Colon (tissue), 2 donors: Measurements from ENCODE around the gene HPCAL1.

Experiments used
- FAIRE-seq: peaks from 2 replicates; lab custom pipeline; 2012; peaks lifted over from hg19 to GRCh38; lab: Jason Lieb, UNC
- donor health status: control.
- donor health status: control.

HPCAL1 gene

DNA sequence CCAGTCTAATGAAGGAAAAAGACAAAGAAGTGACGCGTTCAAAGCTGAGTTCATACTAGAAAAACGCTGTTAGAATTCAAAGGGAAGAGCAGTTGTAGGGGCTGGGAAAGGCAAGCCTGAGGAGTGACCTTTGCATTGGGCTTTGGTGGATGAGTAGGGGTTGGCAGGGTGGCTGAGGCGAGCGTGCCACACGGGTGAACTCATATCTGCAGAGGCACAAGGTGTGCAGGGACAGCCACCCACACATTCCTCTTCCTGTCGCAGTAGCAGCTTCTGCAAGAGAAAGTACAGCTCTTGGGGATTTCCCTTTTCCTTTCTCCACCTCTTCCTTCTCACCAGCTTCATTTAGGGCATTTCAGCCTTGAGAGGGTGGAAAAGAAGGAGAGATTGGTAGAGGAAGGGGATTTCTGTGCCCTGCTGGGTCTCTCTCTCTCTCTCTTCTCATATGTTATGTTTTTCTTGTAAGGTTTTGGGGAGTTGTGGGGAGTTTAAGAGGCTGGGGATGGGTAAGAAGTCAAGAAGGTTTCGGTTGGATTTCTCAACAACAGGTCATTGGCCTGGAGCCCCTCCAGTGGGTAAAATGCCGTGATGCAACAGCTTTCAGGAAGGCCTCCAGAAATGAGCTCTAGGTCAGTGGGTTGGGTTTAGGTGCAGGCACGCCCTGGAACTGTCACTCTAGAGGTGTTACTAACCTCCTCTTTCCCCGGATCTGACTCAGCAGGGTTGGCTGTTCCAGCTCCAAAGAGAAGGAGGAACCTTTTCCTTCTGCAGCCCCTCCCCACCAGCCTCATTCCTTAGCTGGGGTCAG is 105.3 kb downstream of the HPCAL1 start:
- FAIRE-seq, result no peak

- FAIRE-seq, result no peak
Measured at GRCh38 chr2:10408649-10409579, 106.2 kb downstream of the HPCAL1 start.

- no peak for FAIRE-seq
Measured at GRCh38 chr2:10410001-10410822, 107.5 kb downstream of the HPCAL1 start.

GRCh38 chr2:10410823-10411437 is 108.2 kb downstream of the HPCAL1 start:
- FAIRE-seq, result no peak

- FAIRE-seq, result no peak
Measured at GRCh38 chr2:10411557-10411956, 108.9 kb downstream of the HPCAL1 start.

DNA sequence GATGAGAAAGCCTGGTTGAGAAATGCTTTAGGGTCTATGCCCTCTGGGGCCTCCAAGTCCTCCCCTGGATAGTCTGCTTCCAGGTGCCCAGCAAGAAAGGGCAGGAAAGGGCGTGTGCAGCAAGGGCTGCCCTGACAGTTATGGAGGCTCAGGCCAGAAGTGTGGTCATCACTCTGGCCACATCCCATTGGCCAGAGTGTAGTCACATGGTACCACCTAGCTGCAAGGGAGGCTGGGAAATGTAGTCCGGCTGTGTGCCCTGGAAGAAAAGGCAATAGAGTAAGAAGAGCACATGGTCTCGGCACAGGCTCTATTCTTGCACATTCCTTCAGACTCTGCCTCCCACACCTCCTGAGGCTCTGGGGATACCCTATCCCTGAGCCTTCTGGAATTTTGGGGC is 109.7 kb downstream of the HPCAL1 start:
- FAIRE-seq, result no peak

DNA sequence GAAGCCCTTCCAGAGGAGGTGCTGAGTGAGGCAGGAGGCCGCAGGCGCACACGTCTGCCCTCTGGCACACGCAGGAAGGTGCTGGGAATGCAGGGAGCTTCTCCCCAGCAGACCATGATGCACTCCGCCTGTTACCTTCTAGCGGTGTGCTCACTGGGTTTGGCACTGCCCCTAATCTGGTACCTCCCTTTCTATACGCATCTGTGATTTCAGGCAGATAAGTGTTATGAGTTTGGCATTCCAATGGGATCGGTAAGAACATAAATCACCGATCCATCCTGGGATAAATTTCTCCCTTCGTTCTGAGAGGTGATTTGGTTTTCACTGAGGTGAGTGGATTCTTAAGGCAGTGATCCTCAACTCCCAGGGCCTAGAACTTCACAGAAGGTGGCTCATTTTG is 110.8 kb downstream of the HPCAL1 start:
- no peak for FAIRE-seq

DNA sequence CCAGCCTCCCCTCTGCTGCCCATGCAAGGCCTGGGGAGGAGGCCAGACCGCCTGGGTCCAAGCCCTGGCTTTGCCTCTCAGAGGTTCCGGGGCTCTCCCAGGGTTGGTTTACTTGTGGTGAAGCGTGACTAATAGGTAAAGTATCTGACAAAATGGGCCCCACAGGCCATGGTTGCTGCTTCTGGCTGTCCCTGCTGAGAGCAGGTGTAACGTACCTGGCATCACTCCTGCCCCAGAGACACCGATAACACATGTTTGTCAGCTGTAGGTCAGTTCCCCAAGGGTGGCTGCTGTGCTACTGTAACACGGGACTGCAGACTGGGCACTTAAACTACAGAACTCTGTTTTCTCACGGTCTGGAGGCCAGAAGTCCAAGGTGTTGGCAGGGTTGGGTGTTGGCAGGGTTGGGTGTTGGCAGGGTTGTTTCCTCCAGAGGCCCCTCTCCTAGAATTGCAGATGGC is 111.3 kb downstream of the HPCAL1 start:
- FAIRE-seq, result no peak

DNA sequence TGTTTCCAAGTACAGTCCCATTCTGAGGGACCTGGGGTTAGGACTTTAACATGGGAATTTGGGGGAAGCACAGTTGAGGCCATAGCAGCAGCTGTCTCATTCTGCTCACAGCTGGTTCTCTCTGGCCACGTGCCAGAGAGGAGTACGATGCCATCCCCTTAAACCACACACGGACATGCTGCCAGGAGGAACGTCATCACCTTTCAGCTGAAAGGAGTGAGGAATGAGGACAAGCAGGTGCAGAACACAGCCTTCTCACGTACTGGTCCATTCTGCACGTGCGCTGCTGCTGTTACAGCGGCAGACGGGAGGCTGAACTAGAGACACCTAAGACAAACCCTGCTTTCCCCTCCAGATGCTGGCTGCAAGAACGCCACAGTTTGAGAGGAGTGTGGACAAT is 111.9 kb downstream of the HPCAL1 start:
- FAIRE-seq, result no peak

DNA sequence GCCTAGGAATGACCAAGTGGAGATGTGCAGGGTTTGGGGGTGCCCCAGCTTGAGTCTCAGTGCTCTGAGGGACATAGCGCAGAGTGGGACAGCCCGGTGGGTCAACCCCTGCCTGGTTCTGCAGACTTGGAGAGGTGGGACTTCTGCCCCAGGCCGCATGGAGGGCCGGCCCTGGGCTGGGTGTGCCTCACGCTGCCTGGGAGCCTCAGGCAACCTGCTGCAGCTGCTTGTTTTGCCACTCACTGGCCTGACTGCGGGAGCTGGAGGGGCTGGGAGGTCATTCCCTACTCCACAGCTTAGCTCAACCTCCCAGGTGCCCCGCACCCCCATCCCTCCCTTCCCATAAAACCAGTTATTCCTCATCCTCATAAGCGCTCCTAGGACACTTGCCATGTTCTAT is 112.3 kb downstream of the HPCAL1 start:
- no peak for FAIRE-seq

DNA sequence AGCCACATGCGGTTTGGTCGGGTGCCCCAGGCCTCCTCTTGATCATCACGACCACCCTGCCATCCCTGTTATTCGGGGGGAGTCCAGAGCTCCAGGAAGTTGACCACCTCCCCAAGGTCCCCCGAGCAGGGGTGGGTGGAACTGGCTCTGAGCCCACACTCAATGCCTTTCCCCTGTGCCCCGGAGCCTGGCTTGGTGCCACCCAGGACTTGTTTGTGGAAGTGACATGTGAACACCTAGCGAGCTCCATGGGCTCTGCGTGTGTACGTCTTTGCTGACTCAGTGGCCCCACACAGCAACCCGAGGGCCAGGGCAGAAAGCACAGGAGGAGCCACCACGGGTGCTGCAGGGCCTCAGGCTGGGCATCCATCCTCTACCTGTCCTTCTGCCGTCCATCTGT is 112.9 kb downstream of the HPCAL1 start:
- FAIRE-seq, result no peak

- no peak for FAIRE-seq
Measured at GRCh38 chr2:10417551-10418335, 115.0 kb downstream of the HPCAL1 start.

DNA sequence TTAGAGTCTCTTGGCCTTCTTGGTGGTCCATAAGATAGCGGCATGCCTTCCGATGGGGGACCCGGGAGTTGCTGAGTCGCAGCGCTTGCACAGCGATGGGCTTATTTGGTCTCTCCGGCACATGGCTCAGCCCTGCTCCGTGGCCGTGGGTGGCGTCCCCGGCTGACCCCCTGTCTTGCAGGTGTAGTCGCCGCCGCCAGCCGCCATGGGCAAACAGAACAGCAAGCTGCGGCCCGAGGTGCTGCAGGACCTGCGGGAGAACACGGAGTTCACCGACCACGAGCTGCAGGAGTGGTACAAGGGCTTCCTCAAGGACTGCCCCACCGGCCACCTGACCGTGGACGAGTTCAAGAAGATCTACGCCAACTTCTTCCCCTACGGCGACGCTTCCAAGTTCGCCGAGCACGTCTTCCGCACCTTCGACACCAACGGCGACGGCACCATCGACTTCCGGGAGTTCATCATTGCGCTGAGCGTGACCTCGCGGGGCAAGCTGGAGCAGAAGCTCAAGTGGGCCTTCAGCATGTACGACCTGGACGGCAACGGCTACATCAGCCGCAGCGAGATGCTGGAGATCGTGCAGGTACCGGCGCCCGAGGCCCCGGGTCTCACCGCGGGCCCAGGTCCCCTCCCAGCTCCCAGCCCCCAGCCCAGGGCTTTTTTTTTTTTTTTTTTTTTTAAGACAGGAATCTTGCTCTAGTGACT is 117.0 kb downstream of the HPCAL1 start:
- FAIRE-seq, result no peak

- FAIRE-seq, result no peak
Measured at GRCh38 chr2:10422251-10422650, 119.5 kb downstream of the HPCAL1 start.

DNA sequence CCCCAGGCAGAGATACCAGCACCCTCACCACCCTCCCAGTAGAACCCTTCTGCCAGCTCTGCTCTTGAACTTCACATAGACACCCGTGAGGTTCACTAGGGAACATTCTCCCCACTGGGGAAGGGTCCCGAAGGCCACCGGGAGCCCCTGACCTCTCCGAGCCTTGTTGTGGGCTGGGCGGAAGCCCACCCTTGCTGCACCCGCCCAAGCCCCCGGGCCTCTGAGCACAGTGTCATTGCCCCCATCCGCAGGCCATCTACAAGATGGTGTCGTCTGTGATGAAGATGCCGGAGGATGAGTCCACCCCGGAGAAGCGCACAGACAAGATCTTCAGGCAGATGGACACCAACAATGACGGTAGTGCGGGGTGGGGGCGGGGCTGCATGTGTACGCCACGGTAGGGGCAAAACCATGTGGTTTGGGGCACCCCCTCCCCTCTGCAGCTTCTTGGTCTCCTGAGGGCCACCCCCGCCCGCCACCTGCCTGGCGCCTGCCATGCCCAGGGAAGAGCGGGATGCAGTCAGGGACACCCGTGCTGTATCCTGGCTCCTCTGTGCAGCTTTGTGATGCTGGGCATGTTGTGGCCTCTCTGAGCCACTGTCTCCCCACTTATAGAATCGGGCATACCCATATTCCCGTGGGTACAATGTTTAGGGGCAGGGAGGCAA is 120.2 kb downstream of the HPCAL1 start:
- no peak for FAIRE-seq

GRCh38 chr2:10423400-10423774 is 120.7 kb downstream of the HPCAL1 start:
- no peak for FAIRE-seq

- no peak for FAIRE-seq
Measured at GRCh38 chr2:10424051-10424450, 121.3 kb downstream of the HPCAL1 start.

DNA sequence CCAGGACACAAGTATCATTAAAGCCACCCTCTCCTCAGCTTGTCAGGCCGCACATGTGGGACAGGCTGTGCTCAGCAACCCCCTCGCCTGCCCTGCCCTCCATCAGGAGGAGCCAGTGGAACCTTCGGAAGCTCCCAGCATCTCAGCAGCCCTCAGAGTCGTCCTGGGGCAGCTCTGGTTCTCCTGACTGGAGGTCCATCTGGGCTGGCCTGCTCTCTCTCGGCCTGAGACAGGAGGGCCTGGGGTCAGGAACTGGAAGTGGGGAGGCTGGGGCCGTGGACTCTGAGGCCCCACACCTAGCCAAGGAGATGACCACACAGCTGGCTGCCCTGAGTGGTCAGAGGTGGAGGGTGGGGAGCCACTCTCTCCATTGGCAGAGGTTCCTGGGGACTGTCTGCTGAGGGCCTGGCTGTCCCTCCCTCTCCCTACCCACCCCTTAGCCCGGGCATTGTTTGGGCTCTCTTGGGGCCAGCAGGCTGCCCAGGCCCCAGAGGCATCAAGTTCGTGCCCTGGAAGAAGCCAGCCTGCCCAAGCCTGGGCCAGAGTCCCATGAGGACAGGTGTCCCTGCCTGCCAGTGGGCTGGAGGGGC is 122.3 kb downstream of the HPCAL1 start:
- FAIRE-seq, result no peak

- no peak for FAIRE-seq
Measured at GRCh38 chr2:10425699-10426098, 123.0 kb downstream of the HPCAL1 start.
